Psoas muscle (tissue), 8 donors: ENCODE measurements around the gene RBMS3. TPM values are rescaled to one million over a fixed set of nuclear protein-coding genes. Genes with fewer than 3 reads are reported as not detected.

Source experiments
- ATAC-seq, 4 donors: fragments of 200-7000 bp; cut with Tn5 transposase; one replicate each; pipeline ENCODE4 v1.9.1; 2020; ENCODE audit warnings: moderate library complexity in 3 of 4, mild to moderate bottlenecking in 2 of 4
- DNase-seq, 2 donors: peaks; one replicate each; pipeline ENCODE4 v3.0.0-alpha.2; 2020
- H3K27ac ChIP-seq: fragments of 200-600 bp; one replicate; pipeline ENCODE4 v1.8.0; 2022
- H3K27me3 ChIP-seq, 3 donors: fragments of 200-600 bp in 1 of 3; one replicate each; pipeline versions ENCODE4 v1.6.1 to v1.8.0; 2013 to 2022; ENCODE audit warnings: low read length in 2 of 3, mild to moderate bottlenecking in 2 of 3, moderate library complexity in 1 of 3; ENCODE audit not compliant: insufficient read depth in 3 of 3
- H3K36me3 ChIP-seq, 2 donors: fragments of 200-600 bp in 1 of 2; one replicate each; pipeline versions ENCODE4 v1.6.1 to v1.8.0; 2013 to 2022; ENCODE audit warnings: low read depth in 1 of 2, mild to moderate bottlenecking in 1 of 2, moderate library complexity in 1 of 2; ENCODE audit not compliant: insufficient read depth in 1 of 2
- H3K4me1 ChIP-seq: fragments of 200-600 bp; one replicate; pipeline ENCODE4 v1.8.0; 2022
- H3K4me3 ChIP-seq: fragments of 200-600 bp; one replicate; pipeline ENCODE4 v1.8.0; 2022; ENCODE audit warnings: mild to moderate bottlenecking
- H3K9me3 ChIP-seq: fragments of 200-600 bp; one replicate; pipeline ENCODE4 v1.8.0; 2022
- CTCF ChIP-seq: fragments of 200-600 bp; IDR thresholded peaks from one replicate; pipeline ENCODE4 v1.8.0; 2022; ENCODE audit warnings: antibody characterized with exemption
- WGBS, 3 donors: extraction: QIAGEN DNeasy Blood & Tissue Kit; methylation state at CpG; one replicate each; pipeline versions ENCODE4 v1.1.6 to v1.1.7; 2013; 5-methylcytosine and 5-hydroxymethylcytosine counted together
- intact Hi-C, 2 donors: fragments of 100-400 bp; cut with DNase I; formaldehyde crosslinking; loops; one replicate each; pipeline versions ENCODE4 v1.11.0 to v1.14.2; 2022
- polyA plus RNA-seq, 3 donors: library from polyadenylated mRNA; stranded (reverse); fragments of 200-250 nt; gene quantifications; one replicate each; pipeline ENCODE4 v1.2.3, GENCODE V29; 2013
- total RNA-seq, 4 donors: library from RNA; stranded (reverse); fragmentation: NEBNext Ultra II Directional in 2 of 4; extraction: Animal tissue kit (Norgen Biotek cat#: 25700) in 2 of 4; gene quantifications; one replicate each; pipeline versions ENCODE4 v1.2.1 to v1.2.4, GENCODE V29; 2021 to 2023
- donor health status: healthy with polysubstance abuse.
- donor health status: DM: no; HTN: no; CAD: no; lungs with moderate emphysema.
- donor health status: Bipolar disorder and iron deficiency.
- donor health status: healthy.
- donor health status: DM: yes; HTN: yes; CAD: no.
- donor health status: DM: no; HTN: no; CAD: no.
- donor health status: DM: no; HTN: no; CAD: no.
- donor health status: DM: yes; HTN: yes; CAD: no.

Gene RBMS3
- total and polyA plus RNA-seq, 7 donors = 3.8 to 34.5 (median 23.5) TPM

DNA sequence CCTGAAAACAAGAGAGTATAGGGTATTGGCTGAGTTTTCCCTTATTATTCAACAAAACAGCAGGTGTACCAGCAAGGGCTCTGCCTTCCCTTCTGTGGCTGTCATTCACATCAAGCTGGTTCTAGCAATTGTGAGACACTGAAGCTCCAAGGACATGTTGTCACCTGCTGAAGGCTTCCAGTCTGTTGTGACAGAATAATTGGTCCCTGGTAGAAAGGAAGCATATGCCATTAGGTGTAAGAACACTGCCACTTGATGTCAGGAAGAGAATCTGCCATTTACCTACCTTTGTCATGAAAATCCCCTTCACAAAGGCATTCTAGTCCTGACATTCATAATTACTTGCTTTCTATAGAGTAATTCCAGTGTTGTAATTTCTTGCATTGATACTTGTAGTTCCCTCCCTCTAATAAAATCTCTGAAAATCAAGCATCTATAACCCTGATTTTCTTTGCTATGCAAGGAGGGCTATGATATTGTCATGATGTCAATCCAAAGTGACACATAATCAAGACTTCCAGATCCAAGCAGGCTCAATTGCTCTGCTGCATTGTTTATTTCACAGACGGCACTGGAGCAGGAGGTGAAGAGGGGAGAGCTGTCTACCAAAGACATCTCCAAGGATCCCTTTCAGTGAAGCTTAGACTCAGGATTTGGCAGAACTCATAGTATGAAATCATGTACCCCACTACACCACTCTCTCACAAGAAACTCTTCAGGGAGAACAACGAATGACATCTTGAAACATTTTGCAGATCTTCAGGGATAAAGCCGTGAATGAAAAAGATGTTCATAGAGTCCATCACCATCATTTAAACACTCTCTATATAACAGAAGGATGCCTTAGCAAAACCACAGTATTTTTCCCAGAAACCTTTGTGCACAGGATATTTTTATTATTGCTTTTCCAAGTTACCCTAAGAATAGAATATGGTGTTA, 425.3 kb downstream of the RBMS3 start:
- Histone ChIP-seq H3K27me3 (no peaks in the 10 kb centered on the region), H3K4me3 (no peak overlapping the region), H3K9me3 (peaks cover 10% of the 10 kb centered on the region), H3K27ac (no peak overlapping the region), H3K4me1 (peaks cover 7% of the 10 kb centered on the region), H3K36me3 (no peaks in the 10 kb centered on the region)
- 66 to 80% (median 78%) methylated on average over 3 of the region's 3 CpGs for WGBS, 3 donors
- DNase-seq (no peak), ATAC-seq (peak; percentile 77 to 90 (median 82))
- intact Hi-C loops = no loop called here
- no peak for TF ChIP-seq CTCF

GRCh38 chr3:29708884-29709283, 428.0 kb downstream of the RBMS3 start:
- TF ChIP-seq CTCF = no peak
- intact Hi-C loops = loop anchor here in 1 of 2 donors (1.0 kb wide), 1 partner anchor 16 kb away; no protein-coding TSS in a partner anchor
- WGBS, 3 donors = 82 to 93% (median 85%) methylated on average over 8 of the region's 8 CpGs

GRCh38 chr3:29711255-29711771, 430.4 kb downstream of the RBMS3 start:
- H3K27ac ChIP-seq = no peak overlapping the region
- intact Hi-C loops = no loop called here
- H3K27me3 ChIP-seq = no peaks in the 10 kb centered on the region
- DNase-seq (no peak), ATAC-seq (peak in 3 of 4 donors; percentile 46 to 59 (median 48))
- H3K36me3 ChIP-seq = no peaks in the 10 kb centered on the region
- 22 to 40% (median 24%) methylated on average over 3 of the region's 3 CpGs for WGBS, 3 donors
- peaks cover 12% of the 10 kb centered on the region for H3K4me1 ChIP-seq
- TF ChIP-seq CTCF = no peak
- H3K4me3 ChIP-seq = no peak overlapping the region
- no peaks in the 10 kb centered on the region for H3K9me3 ChIP-seq

More at GRCh38 chr3:29708884-29709283, 428.0 kb downstream of the RBMS3 start:
- H3K36me3 ChIP-seq = no peaks in the 10 kb centered on the region
- no peak for DNase-seq
- H3K9me3 ChIP-seq = no peaks in the 10 kb centered on the region
- no peaks in the 10 kb centered on the region for H3K27me3 ChIP-seq
- H3K4me1 ChIP-seq = peaks cover 15% of the 10 kb centered on the region
- H3K4me3 ChIP-seq = no peak overlapping the region
- no peak overlapping the region for H3K27ac ChIP-seq
- no peak for ATAC-seq

DNA sequence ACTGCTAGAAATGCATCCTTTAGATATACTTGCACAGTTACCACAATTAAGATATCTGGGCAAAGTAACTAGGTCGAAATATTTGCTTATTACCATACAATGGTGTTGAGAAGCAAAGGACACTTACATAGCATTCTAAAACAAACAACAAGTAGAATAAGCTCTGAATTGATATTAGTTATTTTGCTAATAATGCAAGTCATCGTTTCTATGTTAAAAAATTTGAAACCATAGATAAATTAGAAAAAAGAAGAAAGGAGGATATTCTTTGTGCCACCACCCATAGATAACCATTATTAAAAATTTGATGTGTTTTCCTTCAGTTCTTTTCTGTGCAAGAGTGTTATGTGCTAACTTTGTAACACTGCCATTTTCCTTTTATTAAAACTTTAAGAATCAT, 435.3 kb downstream of the RBMS3 start:
- intact Hi-C loops = no loop called here
- no peak overlapping the region for H3K27ac ChIP-seq
- DNase-seq (no peak), ATAC-seq (no peak)
- H3K36me3 ChIP-seq = no peaks in the 10 kb centered on the region
- peaks cover 8% of the 10 kb centered on the region for H3K4me1 ChIP-seq
- no peak for TF ChIP-seq CTCF
- WGBS, 3 donors = 93 to 100% (median 97%) methylated on average over 2 of the region's 2 CpGs
- no peaks in the 10 kb centered on the region for H3K9me3 ChIP-seq
- no peaks in the 10 kb centered on the region for H3K27me3 ChIP-seq
- H3K4me3 ChIP-seq = no peak overlapping the region
